ENCODE results near the gene PHACTR1.

The PHACTR1 gene

DNA sequence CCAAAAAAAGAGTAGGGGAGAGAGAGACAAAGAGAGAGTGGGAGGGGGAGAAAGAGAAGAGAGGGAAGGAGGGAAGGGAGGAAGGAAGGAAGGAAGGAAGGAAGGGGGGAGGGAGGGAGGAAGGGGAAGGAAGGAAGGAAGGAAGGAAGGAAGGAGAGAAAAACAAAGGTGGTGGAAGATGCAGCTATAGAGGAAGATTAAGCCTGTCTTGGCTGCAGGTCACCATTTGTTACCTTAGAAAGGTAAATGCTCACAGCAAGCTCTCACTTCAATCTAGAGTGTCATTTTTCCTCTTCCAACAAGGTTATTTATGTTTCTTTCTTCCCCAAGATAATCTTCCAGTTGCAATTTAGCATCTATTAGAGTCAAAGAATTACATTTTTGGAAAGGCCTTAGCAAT lies 284.0 kb downstream of the PHACTR1 start:
- H3K9ac ChIP-seq = no peak overlapping the region
- H3K4me2 ChIP-seq = no peak overlapping the region
- TF ChIP-seq Cebpa-rat (IDR thresholded peaks at IDR 0.05) = no peak
- no peaks in the 10 kb centered on the region for H3K9me3 ChIP-seq (replicated peaks in 1 of 11)
- H3K4me1 ChIP-seq = no peaks in the 10 kb centered on the region
- no peaks in the 10 kb centered on the region for H4K20me1 ChIP-seq
- H3K27ac ChIP-seq = no peak overlapping the region
- H3K4me3 ChIP-seq = no peak overlapping the region
- no peaks in the 10 kb centered on the region for H3K36me3 ChIP-seq
- H3K27me3 ChIP-seq = no peaks in the 10 kb centered on the region

DNA sequence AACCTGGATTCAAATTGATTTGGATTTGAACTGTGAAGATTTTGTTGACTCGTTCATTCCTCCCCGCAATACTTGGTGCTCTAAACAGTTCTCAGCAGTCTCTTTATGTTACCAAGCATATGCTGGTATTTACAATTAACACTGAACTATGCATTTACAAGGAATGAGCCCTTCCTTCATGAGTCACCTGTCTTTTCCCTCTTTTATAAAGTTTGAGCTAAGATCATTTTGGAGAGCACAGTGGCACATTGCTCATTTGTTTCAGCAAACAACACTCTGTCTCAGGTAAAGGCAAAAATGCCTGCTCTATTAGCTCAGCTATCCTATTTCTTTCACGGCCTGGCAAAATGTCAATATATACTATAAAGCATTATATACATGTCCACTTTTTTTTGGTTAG lies 285.4 kb downstream of the PHACTR1 start:
- Histone ChIP-seq H3K9me3 (replicated peaks in 1 of 11) (no peaks in the 10 kb centered on the region), H3K9ac (no peak overlapping the region), H3K36me3 (no peaks in the 10 kb centered on the region), H4K20me1 (no peaks in the 10 kb centered on the region), H3K27ac (no peak overlapping the region), H3K27me3 (no peaks in the 10 kb centered on the region), H3K4me3 (no peak overlapping the region), H3K4me1 (no peaks in the 10 kb centered on the region), H3K4me2 (no peak overlapping the region)
- TF ChIP-seq Cebpa-rat (IDR thresholded peaks at IDR 0.05) = no peak

DNA sequence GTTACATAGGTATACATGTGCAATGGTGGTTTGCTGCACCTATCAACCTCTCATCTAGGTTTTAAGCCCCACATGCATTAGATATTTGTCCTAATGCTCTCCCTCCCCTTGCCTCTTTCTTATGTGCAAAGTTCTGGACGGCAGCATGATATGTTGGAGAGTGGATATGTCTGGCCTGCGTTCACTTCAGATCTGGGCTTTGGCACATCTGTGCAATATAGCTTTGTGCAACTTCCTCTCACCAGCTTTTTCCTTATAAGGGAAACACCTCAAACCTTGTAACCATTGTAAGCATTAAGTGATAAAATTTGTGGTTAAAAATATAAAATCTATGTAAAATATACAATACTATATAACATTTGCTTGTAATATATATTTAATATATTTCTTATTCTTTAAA lies 288.0 kb downstream of the PHACTR1 start:
- no peaks in the 10 kb centered on the region for H3K36me3 ChIP-seq
- no peak overlapping the region for H3K4me2 ChIP-seq
- H4K20me1 ChIP-seq = no peaks in the 10 kb centered on the region
- no peak for TF ChIP-seq Cebpa-rat (IDR thresholded peaks at IDR 0.05)
- no peaks in the 10 kb centered on the region for H3K27me3 ChIP-seq
- no peak overlapping the region for H3K9ac ChIP-seq
- H3K27ac ChIP-seq = no peak overlapping the region
- H3K4me1 ChIP-seq = no peaks in the 10 kb centered on the region
- H3K4me3 ChIP-seq = no peak overlapping the region
- H3K9me3 ChIP-seq (replicated peaks in 1 of 11) = no peaks in the 10 kb centered on the region

DNA sequence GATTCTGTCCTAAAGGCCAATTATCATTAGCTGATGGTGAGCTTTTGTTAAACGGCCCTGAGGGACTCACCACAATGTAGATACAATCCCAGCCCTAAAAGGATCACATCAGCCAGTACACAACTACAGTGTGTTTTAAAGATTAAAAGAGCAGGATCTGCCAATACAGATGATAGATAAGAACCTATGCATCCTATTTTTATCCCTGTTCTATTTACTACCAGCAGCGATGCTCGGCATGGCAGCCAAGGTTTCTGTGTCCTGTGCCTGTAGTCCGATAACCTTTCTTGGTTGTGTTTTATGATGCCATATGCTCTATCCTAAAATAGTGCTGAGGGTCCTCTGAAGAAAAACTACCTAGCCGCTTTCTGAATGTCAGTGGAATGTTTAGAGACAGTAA lies 289.4 kb downstream of the PHACTR1 start:
- Histone ChIP-seq H3K27me3 (no peaks in the 10 kb centered on the region), H3K9me3 (replicated peaks in 1 of 11) (no peaks in the 10 kb centered on the region), H3K4me1 (no peaks in the 10 kb centered on the region), H4K20me1 (no peaks in the 10 kb centered on the region), H3K27ac (no peak overlapping the region), H3K4me3 (no peak overlapping the region), H3K4me2 (no peak overlapping the region), H3K9ac (no peak overlapping the region), H3K36me3 (no peaks in the 10 kb centered on the region)
- TF ChIP-seq Cebpa-rat (IDR thresholded peaks at IDR 0.05) = no peak

DNA sequence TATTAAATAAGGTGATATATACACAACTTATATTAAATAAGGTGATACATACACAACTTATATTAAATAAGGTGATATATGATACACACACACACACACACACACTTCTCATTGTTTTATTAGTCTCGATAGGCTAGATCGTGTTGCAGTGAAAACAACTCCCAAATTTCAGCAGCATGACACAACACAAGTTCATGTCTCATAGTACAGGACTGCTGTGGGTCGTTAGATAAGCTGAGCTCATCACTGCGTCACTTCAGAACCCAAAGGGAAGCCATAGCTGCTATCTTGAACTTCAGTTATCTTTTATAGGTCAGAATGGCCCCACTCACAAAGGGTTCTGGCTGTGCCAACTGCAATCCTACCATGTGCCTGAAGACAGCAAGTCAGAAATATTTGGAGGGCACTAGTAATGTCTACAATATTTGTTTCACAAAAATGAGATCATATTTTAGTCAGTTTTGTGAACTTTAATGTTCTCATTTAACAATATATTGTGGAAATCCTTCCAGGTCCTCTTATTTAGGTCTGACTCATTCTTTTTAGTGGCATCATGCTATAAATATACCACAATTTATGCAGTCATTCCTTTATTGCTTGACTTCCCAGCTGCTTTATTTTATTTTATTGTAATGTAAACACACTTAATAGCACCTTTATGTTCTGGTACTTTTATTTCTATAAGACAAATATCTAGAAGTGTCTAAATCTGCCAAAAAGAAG lies 290.2 kb downstream of the PHACTR1 start:
- peaks cover 0 to 7% (median 4%) of the 10 kb centered on the region in 11 experiments; a peak in 11 of 22 replicates for H3K27me3 ChIP-seq
- H3K4me1 ChIP-seq = no peaks in the 10 kb centered on the region
- no peak overlapping the region for H3K9ac ChIP-seq
- H3K9me3 ChIP-seq (replicated peaks in 1 of 11) = no peaks in the 10 kb centered on the region
- no peak for TF ChIP-seq Cebpa-rat (IDR thresholded peaks at IDR 0.05)
- no peak overlapping the region for H3K4me3 ChIP-seq
- no peaks in the 10 kb centered on the region for H4K20me1 ChIP-seq
- H3K27ac ChIP-seq = no peak overlapping the region
- no peak overlapping the region for H3K4me2 ChIP-seq
- no peaks in the 10 kb centered on the region for H3K36me3 ChIP-seq

DNA sequence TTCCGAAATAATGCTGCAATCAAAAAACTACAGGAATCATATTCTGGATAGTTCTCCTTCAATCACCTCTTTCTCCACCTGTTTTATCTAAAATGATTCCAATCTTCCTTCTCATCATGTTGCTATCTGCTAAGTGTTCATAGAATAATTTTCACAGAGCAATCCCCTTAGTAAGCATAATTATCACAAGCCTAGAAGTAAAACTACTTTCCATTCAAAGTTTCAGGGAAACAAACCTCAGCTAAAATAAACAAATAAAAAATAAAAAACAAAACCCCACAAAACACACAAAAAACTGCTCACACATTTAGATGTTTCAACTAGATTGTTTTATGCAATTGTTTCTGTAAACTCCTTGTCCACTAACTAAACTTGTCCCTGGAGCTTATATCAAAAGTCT lies 291.2 kb downstream of the PHACTR1 start:
- Histone ChIP-seq H3K4me1 (peaks cover 0 to 8% (median 1%) of the 10 kb centered on the region in 10 experiments; a peak in 11 of 20 replicates), H3K9me3 (replicated peaks in 1 of 11) (no peaks in the 10 kb centered on the region), H3K27ac (no peak overlapping the region), H3K4me2 (no peak overlapping the region), H3K27me3 (peaks cover 9 to 17% (median 14%) of the 10 kb centered on the region in 11 experiments), H3K36me3 (no peaks in the 10 kb centered on the region), H3K4me3 (no peak overlapping the region), H3K9ac (no peak overlapping the region), H4K20me1 (no peaks in the 10 kb centered on the region)
- no peak for TF ChIP-seq Cebpa-rat (IDR thresholded peaks at IDR 0.05)

DNA sequence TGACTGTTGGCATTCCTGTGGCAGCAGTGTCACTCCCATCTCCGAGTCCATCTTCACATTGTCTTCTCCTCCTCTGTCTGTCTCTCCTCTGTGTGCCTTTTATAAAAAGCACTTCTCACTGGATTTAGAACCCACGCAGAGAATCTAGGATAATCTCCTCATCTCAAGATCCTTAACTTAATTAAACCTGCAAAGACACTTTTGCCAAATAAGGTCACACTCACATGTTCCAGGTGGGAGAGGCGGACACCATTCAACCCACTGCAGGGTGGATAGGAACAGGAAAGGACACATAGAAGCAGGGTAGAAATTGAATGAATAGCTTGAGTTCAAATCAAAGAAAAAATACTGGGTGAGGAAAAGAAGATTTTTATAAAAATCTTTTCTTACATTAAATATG lies 292.5 kb downstream of the PHACTR1 start:
- no peak overlapping the region for H3K4me3 ChIP-seq
- H3K9ac ChIP-seq = no peak overlapping the region
- no peak for TF ChIP-seq Cebpa-rat (IDR thresholded peaks at IDR 0.05)
- no peak overlapping the region for H3K27ac ChIP-seq
- no peak overlapping the region for H3K4me2 ChIP-seq
- H4K20me1 ChIP-seq = peaks cover 0 to 5% (median 0%) of the 10 kb centered on the region in 11 experiments; a peak in 2 of 22 replicates
- no peaks in the 10 kb centered on the region for H3K9me3 ChIP-seq (replicated peaks in 1 of 11)
- peaks cover 22 to 30% (median 26%) of the 10 kb centered on the region in 11 experiments for H3K27me3 ChIP-seq
- H3K36me3 ChIP-seq = no peaks in the 10 kb centered on the region
- H3K4me1 ChIP-seq = peaks cover 8 to 16% (median 12%) of the 10 kb centered on the region in 10 experiments; a peak in 17 of 20 replicates

DNA sequence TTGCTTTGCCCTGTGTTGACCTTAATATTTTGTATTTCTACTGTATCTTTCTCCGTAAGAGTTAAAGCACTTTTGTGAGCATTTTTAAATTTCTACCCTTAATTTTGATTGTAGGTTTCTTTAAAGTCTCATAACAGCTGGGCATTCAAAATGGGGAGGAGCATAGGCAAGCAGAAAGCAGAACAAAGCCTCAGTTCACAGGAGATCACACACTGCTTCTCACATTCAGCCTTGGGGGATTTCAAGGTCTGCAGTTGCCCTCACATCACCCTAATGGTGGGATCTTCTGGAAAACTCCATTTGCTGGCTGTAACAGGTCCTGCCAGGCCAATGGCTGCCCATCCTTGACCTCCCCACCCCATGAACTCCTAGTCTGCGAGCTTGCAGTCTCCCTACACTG lies 292.9 kb downstream of the PHACTR1 start:
- Histone ChIP-seq H3K27ac (no peak overlapping the region), H3K36me3 (no peaks in the 10 kb centered on the region), H3K4me1 (peaks cover 8 to 16% (median 13%) of the 10 kb centered on the region in 10 experiments; a peak in 17 of 20 replicates), H3K4me3 (no peak overlapping the region), H3K9ac (no peak overlapping the region), H4K20me1 (peaks cover 0 to 8% (median 0%) of the 10 kb centered on the region in 11 experiments; a peak in 5 of 22 replicates), H3K4me2 (no peak overlapping the region), H3K9me3 (replicated peaks in 1 of 11) (no peaks in the 10 kb centered on the region), H3K27me3 (peaks cover 27 to 34% (median 31%) of the 10 kb centered on the region in 11 experiments)
- no peak for TF ChIP-seq Cebpa-rat (IDR thresholded peaks at IDR 0.05)

DNA sequence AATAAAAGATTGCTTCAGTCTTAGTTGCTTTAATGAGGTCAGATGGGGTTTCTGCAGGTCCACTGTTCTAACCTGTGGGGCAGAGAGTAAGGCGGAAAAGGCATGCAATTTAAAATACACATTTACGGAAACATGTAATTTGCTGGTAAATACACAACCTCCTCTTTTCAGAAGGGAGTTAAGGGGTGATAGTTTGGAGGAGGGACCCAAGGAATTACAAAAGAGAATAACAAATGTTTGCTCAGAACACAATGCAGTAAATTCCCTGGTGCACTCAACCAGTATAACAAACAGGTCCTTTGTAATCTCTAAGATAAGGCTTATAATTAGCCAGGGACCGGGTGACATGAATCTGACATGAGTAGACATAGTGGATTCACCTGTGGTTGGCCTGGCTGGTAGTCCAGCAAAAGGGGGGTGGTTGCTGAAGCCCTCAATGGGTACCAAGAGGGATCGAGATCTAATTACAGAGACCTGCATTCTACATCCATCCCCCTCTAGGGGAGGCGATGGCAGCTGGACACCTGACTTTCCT lies 295.1 kb downstream of the PHACTR1 start:
- no peak overlapping the region for H3K4me2 ChIP-seq
- H3K27me3 ChIP-seq = peaks cover 36 to 51% (median 48%) of the 10 kb centered on the region in 11 experiments
- no peaks in the 10 kb centered on the region for H3K9me3 ChIP-seq (replicated peaks in 1 of 11)
- H3K9ac ChIP-seq = no peak overlapping the region
- H3K4me1 ChIP-seq = peaks cover 8 to 16% (median 13%) of the 10 kb centered on the region in 10 experiments; a peak in 17 of 20 replicates
- H3K4me3 ChIP-seq = no peak overlapping the region
- peaks cover 0 to 16% (median 0%) of the 10 kb centered on the region in 11 experiments; a peak in 5 of 22 replicates for H4K20me1 ChIP-seq
- no peak for TF ChIP-seq Cebpa-rat (IDR thresholded peaks at IDR 0.05)
- H3K27ac ChIP-seq = no peak overlapping the region
- H3K36me3 ChIP-seq = no peaks in the 10 kb centered on the region
